ENCODE results near the gene BPIFA3. TPM values are rescaled to one million over a fixed set of nuclear protein-coding genes. Genes with fewer than 3 reads are reported as not detected.

BPIFA3 gene
- total and polyA plus RNA-seq, 9 of the 15 experiments (the other 6 are each of a cell fraction or from before 2014, with no cell fraction given) = not detected

GRCh38 chr20:33210371-33210770 is 6.8 kb upstream of the BPIFA3 start:
- H3K9ac ChIP-seq (ENCODE audit: insufficient read depth in 1 of 2, low read depth in 2 of 2, low read length in 2 of 2) = no peak overlapping the region
- H3K9me1 ChIP-seq (ENCODE audit: control insufficient read depth, insufficient read depth, low read length) = no peaks in the 10 kb centered on the region
- no peaks in the 10 kb centered on the region for H3K36me3 ChIP-seq (ENCODE audit: control insufficient read depth, insufficient read depth, low read length)
- H3K4me2 ChIP-seq (ENCODE audit: insufficient read depth, low read length) = no peak overlapping the region
- H3K4me3 ChIP-seq = no peak overlapping the region
- ChIA-PET CTCF (ENCODE audit: low intra/inter-chr PET ratio) (no interaction called here), POLR2A (interaction anchor here (1.1 kb wide), 1 partner anchor 20 kb away, joined by 3 read pairs; no protein-coding TSS in a partner anchor)
- H3K9me3 ChIP-seq (replicated peaks; ENCODE audit: control insufficient read depth, insufficient read depth, low read depth, low read length) = no peaks in the 10 kb centered on the region
- intact Hi-C loops (cut with micrococcal nuclease) = loop anchor here (5.0 kb wide), 1 partner anchor 113 kb away; no protein-coding TSS in a partner anchor
- TF ChIP-seq HIVEP1 (CRISPR knock-in tag; IDR thresholded peaks at IDR 0.05) = no peak
- TF ChIP-seq LARP7 (IDR thresholded peaks at IDR 0.05) = no peak
- TF ChIP-seq, protein P1, sequence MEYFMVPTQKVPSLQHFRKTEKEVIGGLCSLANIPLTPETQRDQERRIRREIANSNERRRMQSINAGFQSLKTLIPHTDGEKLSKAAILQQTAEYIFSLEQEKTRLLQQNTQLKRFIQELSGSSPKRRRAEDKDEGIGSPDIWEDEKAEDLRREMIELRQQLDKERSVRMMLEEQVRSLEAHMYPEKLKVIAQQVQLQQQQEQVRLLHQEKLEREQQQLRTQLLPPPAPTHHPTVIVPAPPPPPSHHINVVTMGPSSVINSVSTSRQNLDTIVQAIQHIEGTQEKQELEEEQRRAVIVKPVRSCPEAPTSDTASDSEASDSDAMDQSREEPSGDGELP (CRISPR knock-in tag; IDR thresholded peaks at IDR 0.05; ENCODE audit: borderline replicate concordance) = no peak
- TF ChIP-seq EP300 (IDR thresholded peaks at IDR 0.05; ENCODE audit: low read length) = no peak
- no peak for TF ChIP-seq ZFPM2 (CRISPR knock-in tag; IDR thresholded peaks at IDR 0.05)
- TF ChIP-seq, protein P2, sequence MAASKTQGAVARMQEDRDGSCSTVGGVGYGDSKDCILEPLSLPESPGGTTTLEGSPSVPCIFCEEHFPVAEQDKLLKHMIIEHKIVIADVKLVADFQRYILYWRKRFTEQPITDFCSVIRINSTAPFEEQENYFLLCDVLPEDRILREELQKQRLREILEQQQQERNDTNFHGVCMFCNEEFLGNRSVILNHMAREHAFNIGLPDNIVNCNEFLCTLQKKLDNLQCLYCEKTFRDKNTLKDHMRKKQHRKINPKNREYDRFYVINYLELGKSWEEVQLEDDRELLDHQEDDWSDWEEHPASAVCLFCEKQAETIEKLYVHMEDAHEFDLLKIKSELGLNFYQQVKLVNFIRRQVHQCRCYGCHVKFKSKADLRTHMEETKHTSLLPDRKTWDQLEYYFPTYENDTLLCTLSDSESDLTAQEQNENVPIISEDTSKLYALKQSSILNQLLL (CRISPR knock-in tag; IDR thresholded peaks at IDR 0.05; ENCODE audit: borderline replicate concordance) = no peak
- no peak overlapping the region for H3K27ac ChIP-seq (ENCODE audit: extremely low read depth, low read depth, low read length)
- no TSS peak for BruUV-seq (replicated peaks)
- no peak for DNase-seq (ENCODE audit: extremely low read depth in 1 of 4, low spot score in 3 of 4)
- 0% methylated on average over 1 of the region's 1 CpG for WGBS (ENCODE audit: insufficient coverage, low coverage, missing lambda C conversion rate)
- in situ Hi-C loops (cut with MboI) = no loop called here
- H2AFZ ChIP-seq (ENCODE audit: low read depth, low read length) = no peak overlapping the region
- no peak for FAIRE-seq
- no peaks in the 10 kb centered on the region; a peak in 1 of 5 replicates for H3K4me1 ChIP-seq (replicated peaks in 1 of 2; ENCODE audit: control insufficient read depth in 2 of 2, insufficient read depth in 2 of 2, low read length in 2 of 2)
- no peak for ATAC-seq
- H4K20me1 ChIP-seq (replicated peaks; ENCODE audit: control insufficient read depth, insufficient read depth, low read length) = peaks cover 4% of the 10 kb centered on the region; the same call in 1 of the 2 replicates
- H3K27me3 ChIP-seq (ENCODE audit: control insufficient read depth in 2 of 2, insufficient read depth in 2 of 2, low read length in 2 of 2) = peaks cover 0 to 6% of the 10 kb centered on the region in 2 experiments; a peak in 4 of 5 replicates
- no peaks in the 10 kb centered on the region for H3K79me2 ChIP-seq (ENCODE audit: control insufficient read depth, insufficient read depth, low read length)

All from K562 (cell line).